Measurements from ENCODE around the gene IL4R. TPM values are rescaled to one million over a fixed set of nuclear protein-coding genes. Genes with fewer than 3 reads are reported as not detected.

Gene IL4R
- total RNA-seq, 1 donor from 2014 or later = 7.8 TPM

GRCh38 chr16:27381974-27382855 is 68.4 kb downstream of the IL4R start:
- H3K9me3 ChIP-seq (ENCODE audit: control insufficient read depth in 3 of 3, low read length in 3 of 3) = peaks cover 0 to 4% (median 0%) of the 10 kb centered on the region in 3 donors
- H3K27ac ChIP-seq (ENCODE audit: low read depth, low read length) = no peak overlapping the region
- no peaks in the 10 kb centered on the region for H3K4me1 ChIP-seq (ENCODE audit: control insufficient read depth in 3 of 3, insufficient read depth in 3 of 3, low read length in 3 of 3)
- peaks cover 0 to 7% (median 6%) of the 10 kb centered on the region in 3 donors for H3K27me3 ChIP-seq (ENCODE audit: control insufficient read depth in 3 of 3, insufficient read depth in 3 of 3, low read length in 3 of 3)
- no peak overlapping the region for H3K9ac ChIP-seq (ENCODE audit: low read depth in 1 of 3, low read length in 3 of 3)
- H3K36me3 ChIP-seq (ENCODE audit: control insufficient read depth in 3 of 3, insufficient read depth in 3 of 3, low read length in 3 of 3) = no peaks in the 10 kb centered on the region
- no peak overlapping the region for H3K4me3 ChIP-seq (ENCODE audit: low read length in 3 of 3)

DNA sequence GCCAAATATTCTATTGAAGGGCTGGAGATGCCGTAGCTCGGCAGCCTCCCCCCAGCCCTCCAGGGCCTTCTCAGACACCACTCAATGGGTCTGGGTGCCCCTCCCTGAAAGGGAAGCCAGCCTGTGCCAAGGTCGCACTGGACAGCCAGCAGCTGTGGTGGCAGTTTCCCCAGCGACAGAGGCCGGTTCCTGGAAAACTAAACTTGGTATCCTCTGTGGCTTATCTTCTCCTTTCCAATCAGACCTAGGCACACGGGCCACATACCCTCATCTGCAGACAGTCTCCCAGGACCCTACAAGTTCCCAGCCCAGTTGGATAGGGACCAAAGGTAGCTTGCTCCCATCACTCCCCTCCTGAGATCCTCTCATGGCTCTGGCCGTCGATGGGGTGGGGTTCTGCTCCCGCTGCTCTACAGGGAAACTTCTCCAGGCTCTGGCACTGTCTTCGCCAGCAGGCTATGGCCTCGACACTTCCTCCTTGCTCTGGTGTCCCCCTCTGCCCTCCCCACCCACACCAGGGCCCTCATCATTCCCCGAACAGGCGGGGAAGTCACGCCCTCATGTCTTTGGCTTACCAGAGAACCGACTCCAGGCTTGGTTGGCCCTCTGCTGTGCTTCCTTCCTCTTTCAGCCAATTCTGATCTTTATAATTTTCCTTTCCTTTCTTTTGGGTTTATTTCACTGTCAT is 69.9 kb downstream of the IL4R start:
- Histone ChIP-seq H3K27me3 (ENCODE audit: control insufficient read depth in 3 of 3, insufficient read depth in 3 of 3, low read length in 3 of 3) (peaks cover 0 to 7% (median 6%) of the 10 kb centered on the region in 3 donors), H3K4me3 (ENCODE audit: low read length in 3 of 3) (no peak overlapping the region), H3K36me3 (ENCODE audit: control insufficient read depth in 3 of 3, insufficient read depth in 3 of 3, low read length in 3 of 3) (no peaks in the 10 kb centered on the region), H3K9ac (ENCODE audit: low read depth in 1 of 3, low read length in 3 of 3) (no peak overlapping the region), H3K4me1 (ENCODE audit: control insufficient read depth in 3 of 3, insufficient read depth in 3 of 3, low read length in 3 of 3) (no peaks in the 10 kb centered on the region), H3K9me3 (ENCODE audit: control insufficient read depth in 3 of 3, low read length in 3 of 3) (peaks cover 0 to 4% (median 0%) of the 10 kb centered on the region in 3 donors), H3K27ac (ENCODE audit: low read depth, low read length) (no peak overlapping the region)

GRCh38 chr16:27384425-27384824 is 70.7 kb downstream of the IL4R start:
- no peaks in the 10 kb centered on the region for H3K36me3 ChIP-seq (ENCODE audit: control insufficient read depth in 3 of 3, insufficient read depth in 3 of 3, low read length in 3 of 3)
- no peak overlapping the region for H3K27ac ChIP-seq (ENCODE audit: low read depth, low read length)
- no peak overlapping the region for H3K9ac ChIP-seq (ENCODE audit: low read depth in 1 of 3, low read length in 3 of 3)
- no peaks in the 10 kb centered on the region for H3K4me1 ChIP-seq (ENCODE audit: control insufficient read depth in 3 of 3, insufficient read depth in 3 of 3, low read length in 3 of 3)
- H3K4me3 ChIP-seq (ENCODE audit: low read length in 3 of 3) = no peak overlapping the region
- H3K27me3 ChIP-seq (ENCODE audit: control insufficient read depth in 3 of 3, insufficient read depth in 3 of 3, low read length in 3 of 3) = peaks cover 0 to 7% (median 6%) of the 10 kb centered on the region in 3 donors
- H3K9me3 ChIP-seq (ENCODE audit: control insufficient read depth in 3 of 3, low read length in 3 of 3) = peaks cover 0 to 4% (median 0%) of the 10 kb centered on the region in 3 donors

DNA sequence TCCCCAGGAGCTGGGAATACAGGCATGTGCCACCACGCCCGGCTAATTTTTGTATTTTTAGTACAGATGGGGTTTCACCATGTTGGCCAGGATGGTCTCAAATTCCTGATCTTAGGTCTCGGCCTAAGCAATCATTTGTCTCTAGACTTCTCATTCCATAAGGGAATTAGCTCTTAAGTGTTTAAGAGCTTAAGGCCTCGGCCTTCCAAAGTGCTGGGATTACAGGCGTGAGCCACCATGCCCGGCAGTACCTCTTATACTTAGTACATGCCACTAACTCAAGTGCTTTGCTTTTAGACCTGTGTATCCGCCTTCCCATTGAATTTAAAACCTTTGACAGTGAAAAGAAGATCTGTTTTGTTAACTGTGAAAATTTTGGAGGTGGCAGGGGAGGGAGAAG is 71.6 kb downstream of the IL4R start:
- Histone ChIP-seq H3K9ac (ENCODE audit: low read depth in 1 of 3, low read length in 3 of 3) (no peak overlapping the region), H3K27ac (ENCODE audit: low read depth, low read length) (no peak overlapping the region), H3K27me3 (ENCODE audit: control insufficient read depth in 3 of 3, insufficient read depth in 3 of 3, low read length in 3 of 3) (peaks cover 0 to 6% (median 0%) of the 10 kb centered on the region in 3 donors), H3K9me3 (ENCODE audit: control insufficient read depth in 3 of 3, low read length in 3 of 3) (peaks cover 0 to 4% (median 0%) of the 10 kb centered on the region in 3 donors), H3K4me1 (ENCODE audit: control insufficient read depth in 3 of 3, insufficient read depth in 3 of 3, low read length in 3 of 3) (no peaks in the 10 kb centered on the region), H3K4me3 (ENCODE audit: low read length in 3 of 3) (no peak overlapping the region), H3K36me3 (ENCODE audit: control insufficient read depth in 3 of 3, insufficient read depth in 3 of 3, low read length in 3 of 3) (no peaks in the 10 kb centered on the region)

DNA sequence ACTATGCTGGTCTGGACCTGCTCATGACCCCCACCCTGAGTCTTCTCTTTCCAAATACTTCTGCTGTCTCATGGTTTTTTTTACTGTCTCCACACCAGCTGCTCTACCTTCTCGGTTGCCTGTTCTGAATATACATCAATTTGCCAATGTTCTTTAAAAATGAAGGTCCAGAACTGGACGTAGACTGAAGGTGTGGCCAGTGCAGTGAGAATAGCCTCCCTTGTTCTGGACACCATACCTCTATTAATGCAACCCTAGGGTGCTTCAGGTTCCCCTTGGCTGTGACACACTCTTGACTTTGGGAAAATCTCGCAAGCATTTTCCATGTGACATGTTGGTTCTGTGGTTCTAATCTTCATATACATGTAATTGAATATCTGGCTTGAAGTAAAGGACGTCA is 72.9 kb downstream of the IL4R start:
- Histone ChIP-seq H3K9ac (ENCODE audit: low read depth in 1 of 3, low read length in 3 of 3) (no peak overlapping the region), H3K36me3 (ENCODE audit: control insufficient read depth in 3 of 3, insufficient read depth in 3 of 3, low read length in 3 of 3) (no peaks in the 10 kb centered on the region), H3K4me3 (ENCODE audit: low read length in 3 of 3) (no peak overlapping the region), H3K4me1 (ENCODE audit: control insufficient read depth in 3 of 3, insufficient read depth in 3 of 3, low read length in 3 of 3) (no peaks in the 10 kb centered on the region), H3K9me3 (ENCODE audit: control insufficient read depth in 3 of 3, low read length in 3 of 3) (peaks cover 0 to 4% (median 0%) of the 10 kb centered on the region in 3 donors), H3K27me3 (ENCODE audit: control insufficient read depth in 3 of 3, insufficient read depth in 3 of 3, low read length in 3 of 3) (peaks cover 0 to 6% (median 0%) of the 10 kb centered on the region in 3 donors), H3K27ac (ENCODE audit: low read depth, low read length) (no peak overlapping the region)

DNA sequence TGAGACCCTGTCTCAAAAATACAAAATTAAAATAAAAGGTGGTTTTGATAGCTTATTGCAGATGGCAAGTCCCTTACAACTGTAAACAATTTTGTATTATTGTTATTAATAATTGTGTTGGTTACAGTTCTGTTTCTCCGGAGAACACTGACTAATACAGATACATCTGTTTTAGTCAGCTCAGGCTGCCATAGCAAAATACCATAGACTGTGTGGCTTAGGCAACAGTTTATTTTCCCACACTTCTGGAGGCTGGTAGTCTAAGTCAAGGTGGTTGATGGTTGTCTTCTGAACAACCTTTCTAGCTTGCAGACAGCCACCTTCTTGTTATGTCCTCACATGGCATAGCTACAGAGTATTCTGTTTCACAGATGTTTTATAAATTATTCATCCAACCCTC is 74.0 kb downstream of the IL4R start:
- Histone ChIP-seq H3K9ac (ENCODE audit: low read depth in 1 of 3, low read length in 3 of 3) (no peak overlapping the region), H3K9me3 (ENCODE audit: control insufficient read depth in 3 of 3, low read length in 3 of 3) (peaks cover 0 to 4% (median 0%) of the 10 kb centered on the region in 3 donors), H3K27me3 (ENCODE audit: control insufficient read depth in 3 of 3, insufficient read depth in 3 of 3, low read length in 3 of 3) (peaks cover 0 to 3% (median 0%) of the 10 kb centered on the region in 3 donors), H3K4me1 (ENCODE audit: control insufficient read depth in 3 of 3, insufficient read depth in 3 of 3, low read length in 3 of 3) (no peaks in the 10 kb centered on the region), H3K36me3 (ENCODE audit: control insufficient read depth in 3 of 3, insufficient read depth in 3 of 3, low read length in 3 of 3) (no peaks in the 10 kb centered on the region), H3K27ac (ENCODE audit: low read depth, low read length) (no peak overlapping the region), H3K4me3 (ENCODE audit: low read length in 3 of 3) (no peak overlapping the region)

- no peak overlapping the region for H3K9ac ChIP-seq (ENCODE audit: low read depth in 1 of 3, low read length in 3 of 3)
- peaks cover 0 to 2% (median 0%) of the 10 kb centered on the region in 3 donors for H3K9me3 ChIP-seq (ENCODE audit: control insufficient read depth in 3 of 3, low read length in 3 of 3)
- no peak overlapping the region for H3K4me3 ChIP-seq (ENCODE audit: low read length in 3 of 3)
- no peaks in the 10 kb centered on the region for H3K36me3 ChIP-seq (ENCODE audit: control insufficient read depth in 3 of 3, insufficient read depth in 3 of 3, low read length in 3 of 3)
- H3K27me3 ChIP-seq (ENCODE audit: control insufficient read depth in 3 of 3, insufficient read depth in 3 of 3, low read length in 3 of 3) = no peaks in the 10 kb centered on the region
- no peaks in the 10 kb centered on the region for H3K4me1 ChIP-seq (ENCODE audit: control insufficient read depth in 3 of 3, insufficient read depth in 3 of 3, low read length in 3 of 3)
- H3K27ac ChIP-seq (ENCODE audit: low read depth, low read length) = no peak overlapping the region
Measured at GRCh38 chr16:27389272-27389961, 75.6 kb downstream of the IL4R start.

GRCh38 chr16:27390151-27390550 is 76.4 kb downstream of the IL4R start:
- no peak overlapping the region for H3K4me3 ChIP-seq (ENCODE audit: low read length in 3 of 3)
- H3K9me3 ChIP-seq (ENCODE audit: control insufficient read depth in 3 of 3, low read length in 3 of 3) = no peaks in the 10 kb centered on the region
- H3K27ac ChIP-seq (ENCODE audit: low read depth, low read length) = no peak overlapping the region
- H3K36me3 ChIP-seq (ENCODE audit: control insufficient read depth in 3 of 3, insufficient read depth in 3 of 3, low read length in 3 of 3) = no peaks in the 10 kb centered on the region
- no peaks in the 10 kb centered on the region for H3K27me3 ChIP-seq (ENCODE audit: control insufficient read depth in 3 of 3, insufficient read depth in 3 of 3, low read length in 3 of 3)
- H3K4me1 ChIP-seq (ENCODE audit: control insufficient read depth in 3 of 3, insufficient read depth in 3 of 3, low read length in 3 of 3) = no peaks in the 10 kb centered on the region
- no peak overlapping the region for H3K9ac ChIP-seq (ENCODE audit: low read depth in 1 of 3, low read length in 3 of 3)

- Histone ChIP-seq H3K9me3 (ENCODE audit: control insufficient read depth in 3 of 3, low read length in 3 of 3) (no peaks in the 10 kb centered on the region), H3K9ac (ENCODE audit: low read depth in 1 of 3, low read length in 3 of 3) (no peak overlapping the region), H3K27ac (ENCODE audit: low read depth, low read length) (no peak overlapping the region), H3K27me3 (ENCODE audit: control insufficient read depth in 3 of 3, insufficient read depth in 3 of 3, low read length in 3 of 3) (no peaks in the 10 kb centered on the region), H3K36me3 (ENCODE audit: control insufficient read depth in 3 of 3, insufficient read depth in 3 of 3, low read length in 3 of 3) (no peaks in the 10 kb centered on the region), H3K4me1 (ENCODE audit: control insufficient read depth in 3 of 3, insufficient read depth in 3 of 3, low read length in 3 of 3) (no peaks in the 10 kb centered on the region), H3K4me3 (ENCODE audit: low read length in 3 of 3) (no peak overlapping the region)
Measured at GRCh38 chr16:27392671-27393070, 78.9 kb downstream of the IL4R start.
